GM19043 (cell line): Measurements from ENCODE around the gene SLC49A3.
"Not testable (repeated sequence)": the region's sequence is repeated elsewhere in the genome, so short reads cannot be mapped to it uniquely, and the experiment has no call there.

Experiments used
- ATAC-seq: cut with Tn5 transposase; IDR thresholded peaks from one replicate; pipeline ENCODE4 v1.9.1; 2021; ENCODE audit warnings: low read depth; ENCODE audit not compliant: unreplicated experiment

The SLC49A3 gene

GRCh38 chr4:635066-635835, 53.7 kb downstream of the SLC49A3 start:
- not testable (repeated sequence) for ATAC-seq

DNA sequence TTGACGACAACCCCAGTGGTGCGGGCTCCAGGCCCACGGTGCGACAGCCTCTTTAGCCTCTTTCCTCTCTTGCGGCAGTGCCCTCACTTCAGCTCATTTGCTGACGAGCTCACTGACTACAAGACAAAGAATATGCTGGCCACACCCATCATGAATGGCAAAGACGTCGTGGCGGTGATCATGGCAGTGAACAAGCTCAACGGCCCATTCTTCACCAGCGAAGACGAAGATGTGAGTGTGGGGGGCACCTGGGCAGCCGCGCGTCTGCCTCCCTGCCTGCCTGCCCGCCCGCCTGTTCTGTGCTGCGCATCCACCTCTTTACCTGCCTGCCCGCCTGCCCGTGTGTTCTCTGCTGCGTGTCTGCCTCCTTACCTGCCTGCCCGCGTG, 54.4 kb downstream of the SLC49A3 start:
- ATAC-seq, result no peak

GRCh38 chr4:633976-634598, 54.9 kb downstream of the SLC49A3 start:
- no peak for ATAC-seq

DNA sequence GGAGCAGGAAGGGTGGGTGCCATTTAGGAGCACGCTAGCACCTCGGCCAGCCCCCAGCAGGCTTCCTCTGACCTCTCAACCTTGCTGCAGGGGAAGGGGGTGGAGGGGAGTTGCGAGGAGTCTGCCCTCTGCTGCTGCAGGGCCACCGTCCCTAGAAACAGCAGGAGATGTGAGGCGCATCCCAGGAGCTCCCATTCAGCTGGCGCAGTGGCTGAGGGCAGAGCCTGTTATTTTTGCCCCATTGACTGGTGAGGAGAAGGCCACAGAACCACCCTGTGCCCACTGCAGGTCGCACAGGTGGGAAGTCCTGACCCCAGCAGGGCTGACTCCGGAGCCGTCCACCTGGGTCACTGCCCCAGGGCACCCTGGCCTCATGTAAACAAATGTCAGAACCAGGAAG, 55.5 kb downstream of the SLC49A3 start:
- ATAC-seq, result no peak

DNA sequence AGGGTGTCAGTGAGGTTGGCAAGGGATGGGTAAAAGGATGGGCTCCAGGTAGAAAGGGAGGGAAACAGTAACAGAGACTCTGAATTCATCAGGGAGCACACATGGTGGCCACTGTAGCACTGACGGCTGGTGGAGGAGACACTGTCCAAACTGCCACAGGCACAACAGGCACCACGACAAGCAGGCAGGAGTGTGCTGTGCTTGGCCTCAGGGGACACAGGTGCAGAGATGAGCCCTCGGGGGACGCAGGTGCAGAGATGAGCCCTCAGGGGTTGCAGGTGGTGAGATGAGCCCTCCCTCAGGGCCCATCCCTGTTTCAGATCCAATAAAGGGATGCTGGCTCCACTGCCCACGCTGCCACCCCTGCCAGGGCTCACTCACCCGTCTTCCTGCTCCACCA, 56.0 kb downstream of the SLC49A3 start:
- no peak for ATAC-seq

DNA sequence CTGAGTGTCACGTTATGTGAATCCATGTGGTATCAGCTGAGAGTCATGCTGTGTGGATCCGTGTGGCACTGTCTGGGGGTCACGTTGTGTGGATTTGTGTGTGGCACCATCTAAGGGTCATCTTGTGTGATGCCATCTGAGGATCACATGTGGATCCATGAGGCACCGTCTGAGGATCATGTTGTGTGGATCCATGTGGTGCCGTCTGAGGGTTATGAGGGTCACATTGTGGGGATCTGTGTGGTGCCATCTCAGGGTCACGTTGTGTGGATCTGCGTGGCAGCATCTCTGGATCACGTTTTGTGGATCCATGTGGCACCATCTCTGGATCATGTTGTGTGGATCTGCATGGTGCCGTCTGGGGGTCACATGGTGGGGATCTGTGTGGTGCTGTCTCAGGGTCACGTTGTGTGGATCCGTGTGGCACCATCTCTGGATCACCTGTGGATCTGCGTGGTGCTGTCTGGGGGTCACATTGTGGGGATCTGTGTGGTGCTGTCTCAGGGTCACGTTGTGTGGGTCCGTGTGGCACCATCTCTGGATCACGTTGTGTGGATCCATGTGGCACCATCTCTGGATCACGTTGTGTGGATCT, 56.7 kb downstream of the SLC49A3 start:
- ATAC-seq, result no peak
